HEK293 (cell line): ENCODE results near the gene ZWILCH.

Experiments
- CTCF ChIA-PET: fragments of 350-600 bp; formaldehyde crosslinking; extraction: SDS; loops from one replicate; lab custom pipeline; 2021; ENCODE audit warnings: antibody characterized with exemption; lab: Yijun Ruan, JAX
- POLR2A ChIA-PET: fragments of 300-600 bp; formaldehyde crosslinking; extraction: SDS; loops from one replicate; lab custom pipeline; 2020; ENCODE audit warnings: antibody characterized with exemption, inconsistent platforms; lab: Yijun Ruan, JAX
- H3K27ac ChIP-seq: fragments of 200-500 bp; sonication (Bioruptor generic); 2 replicates; pipeline ENCODE4 v1.5.1; 2014; ENCODE audit warnings: low read depth, low read length, control low read depth, inconsistent platforms; ENCODE audit errors: extremely low read depth
- H3K36me3 ChIP-seq, 2 experiments: fragments of 200-500 bp in 1 of 2; sonication (Bioruptor generic) in 1 of 2; 1 replicate in 1 of 2; 2 replicates in 1 of 2; pipeline ENCODE4 v1.5.1; 2014 to 2017; ENCODE audit warnings: inconsistent platforms in 2 of 2, low read length in 2 of 2; ENCODE audit not compliant: control insufficient read depth in 2 of 2, insufficient read depth in 1 of 2
- H3K4me1 ChIP-seq: fragments of 200-500 bp; sonication (Bioruptor generic); 2 replicates; pipeline ENCODE4 v1.5.1; 2014; ENCODE audit warnings: mild to moderate bottlenecking, low read length, inconsistent platforms; ENCODE audit not compliant: control insufficient read depth, insufficient read depth
- H3K4me3 ChIP-seq: 2 replicates; pipeline ENCODE4 v1.5.1; 2011; ENCODE audit warnings: low read depth, mild to moderate bottlenecking, control low read depth, low read length, moderate library complexity
- H3K9me3 ChIP-seq: fragments of 200-500 bp; sonication (Bioruptor generic); 2 replicates; pipeline ENCODE4 v1.5.1; 2014; ENCODE audit warnings: low read depth, low read length, inconsistent platforms; ENCODE audit not compliant: control insufficient read depth, insufficient read depth
- EGR2 ChIP-seq: fragments of 450-650 bp; formaldehyde crosslinking; IDR thresholded peaks from 2 replicates; pipeline ENCODE4 v1.5.1; 2016; ENCODE audit warnings: low read depth, missing biosample characterization, missing genetic modification characterization
- FEZF1 ChIP-seq: fragments of 450-650 bp; formaldehyde crosslinking; IDR thresholded peaks from 2 replicates; pipeline ENCODE4 v1.5.1; 2016; ENCODE audit warnings: missing biosample characterization, missing genetic modification characterization
- GLI4 ChIP-seq: fragments of 450-650 bp; formaldehyde crosslinking; IDR thresholded peaks from 2 replicates; pipeline ENCODE4 v1.5.1; 2016; ENCODE audit warnings: missing biosample characterization, missing genetic modification characterization
- GLIS2 ChIP-seq: fragments of 450-650 bp; formaldehyde crosslinking; IDR thresholded peaks from 2 replicates; pipeline ENCODE4 v1.5.1; 2016; ENCODE audit warnings: missing biosample characterization, missing genetic modification characterization
- RBAK ChIP-seq: fragments of 450-650 bp; formaldehyde crosslinking; IDR thresholded peaks from 2 replicates; pipeline ENCODE4 v1.5.1; 2016; ENCODE audit warnings: missing biosample characterization, missing genetic modification characterization
- SETDB1 ChIP-seq: IDR thresholded peaks from one replicate; pipeline ENCODE4 v1.6.1; 2017; ENCODE audit warnings: mild to moderate bottlenecking, low read length, moderate library complexity, mixed read lengths; ENCODE audit not compliant: insufficient read length
- TCF7L2 ChIP-seq: IDR thresholded peaks from 2 replicates; pipeline ENCODE4 v1.6.1; 2011; ENCODE audit warnings: low read depth, mild to moderate bottlenecking, inconsistent platforms, low read length, moderate library complexity, borderline replicate concordance
- ZBTB1 ChIP-seq: fragments of 450-650 bp; formaldehyde crosslinking; IDR thresholded peaks from 2 replicates; pipeline ENCODE4 v1.5.1; 2016; ENCODE audit warnings: missing biosample characterization, missing genetic modification characterization
- ZBTB8A ChIP-seq: fragments of 450-650 bp; formaldehyde crosslinking; IDR thresholded peaks from 2 replicates; pipeline ENCODE4 v1.5.1; 2016; ENCODE audit warnings: missing biosample characterization, missing genetic modification characterization
- ZFP69B ChIP-seq: fragments of 450-650 bp; formaldehyde crosslinking; IDR thresholded peaks from 2 replicates; pipeline ENCODE4 v1.5.1; 2016; ENCODE audit warnings: missing biosample characterization, missing genetic modification characterization
- ZNF132 ChIP-seq: fragments of 450-650 bp; formaldehyde crosslinking; IDR thresholded peaks from 2 replicates; pipeline ENCODE4 v1.5.1; 2017; ENCODE audit warnings: missing biosample characterization, missing genetic modification characterization, borderline replicate concordance
- ZNF133 ChIP-seq: fragments of 450-650 bp; formaldehyde crosslinking; IDR thresholded peaks from 2 replicates; pipeline ENCODE4 v1.5.1; 2016; ENCODE audit warnings: missing biosample characterization, missing genetic modification characterization
- ZNF174 ChIP-seq: fragments of 450-650 bp; formaldehyde crosslinking; IDR thresholded peaks from 2 replicates; pipeline ENCODE4 v1.5.0; 2017; ENCODE audit warnings: missing biosample characterization, mild to moderate bottlenecking, missing genetic modification characterization
- ZNF223 ChIP-seq: fragments of 450-650 bp; formaldehyde crosslinking; IDR thresholded peaks from 2 replicates; pipeline ENCODE4 v1.5.1; 2016; ENCODE audit warnings: missing biosample characterization, missing genetic modification characterization
- ZNF302 ChIP-seq: fragments of 450-650 bp; formaldehyde crosslinking; IDR thresholded peaks from 2 replicates; pipeline ENCODE4 v1.5.1; 2016; ENCODE audit warnings: missing biosample characterization, missing genetic modification characterization, low read depth
- ZNF311 ChIP-seq: fragments of 450-650 bp; formaldehyde crosslinking; IDR thresholded peaks from 2 replicates; pipeline ENCODE4 v1.5.1; 2017; ENCODE audit warnings: missing biosample characterization, missing genetic modification characterization, borderline replicate concordance
- ZNF394 ChIP-seq: fragments of 450-650 bp; formaldehyde crosslinking; IDR thresholded peaks from 2 replicates; pipeline ENCODE4 v1.5.1; 2016; ENCODE audit warnings: missing biosample characterization, missing genetic modification characterization, mild to moderate bottlenecking, moderate library complexity, borderline replicate concordance
- ZNF423 ChIP-seq: fragments of 450-650 bp; formaldehyde crosslinking; IDR thresholded peaks from 2 replicates; pipeline ENCODE4 v1.5.1; 2016; ENCODE audit warnings: missing biosample characterization, missing genetic modification characterization
- ZNF48 ChIP-seq: fragments of 450-650 bp; formaldehyde crosslinking; IDR thresholded peaks from 2 replicates; pipeline ENCODE4 v1.5.1; 2016; ENCODE audit warnings: missing biosample characterization, missing genetic modification characterization
- ZNF621 ChIP-seq: fragments of 450-650 bp; formaldehyde crosslinking; IDR thresholded peaks from 2 replicates; pipeline ENCODE4 v1.5.1; 2017; ENCODE audit warnings: missing biosample characterization, missing genetic modification characterization
- ZNF624 ChIP-seq: fragments of 450-650 bp; formaldehyde crosslinking; IDR thresholded peaks from 2 replicates; pipeline ENCODE4 v1.5.1; 2017; ENCODE audit warnings: missing biosample characterization, missing genetic modification characterization
- ZNF660 ChIP-seq: fragments of 450-650 bp; IDR thresholded peaks from 2 replicates; pipeline ENCODE4 v1.5.1; 2018; ENCODE audit warnings: missing biosample characterization, mild to moderate bottlenecking, missing genetic modification characterization
- ZSCAN23 ChIP-seq: fragments of 450-650 bp; formaldehyde crosslinking; IDR thresholded peaks from 2 replicates; pipeline ENCODE4 v1.5.1; 2016; ENCODE audit warnings: missing biosample characterization, missing genetic modification characterization
- TF ChIP-seq, protein P1 (sequence below): fragments of 450-650 bp; IDR thresholded peaks from 2 replicates; pipeline ENCODE4 v1.5.1; 2018; ENCODE audit warnings: missing biosample characterization, missing genetic modification characterization
- TF ChIP-seq, protein P2 (sequence below): fragments of 450-650 bp; formaldehyde crosslinking; conservative IDR thresholded peaks from 2 replicates; pipeline ENCODE4 v1.5.1; 2016; ENCODE audit warnings: low read depth, missing biosample characterization, missing genetic modification characterization

The ZWILCH gene

DNA sequence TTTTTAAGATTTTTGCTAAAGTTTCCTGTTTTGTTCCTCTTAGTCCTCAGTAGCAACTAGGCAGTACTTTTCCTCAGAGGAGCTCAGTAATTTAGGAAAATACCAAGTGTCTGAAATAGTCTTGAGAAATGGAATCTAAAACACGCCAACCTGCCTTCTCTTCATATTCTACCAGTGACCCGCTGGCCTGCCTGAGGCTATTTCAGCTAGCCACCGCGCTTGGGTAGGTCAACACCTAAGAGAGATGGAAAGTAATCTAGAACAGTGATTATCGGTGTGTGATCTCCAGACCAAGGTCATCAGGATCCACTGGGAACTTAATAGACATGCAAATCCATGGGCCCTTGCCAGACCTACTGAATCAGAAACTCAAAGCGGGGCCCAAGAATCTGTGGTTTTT is 53.1 kb downstream of the ZWILCH start:
- TF ChIP-seq ZSCAN23 (tag by site-specific recombination) (no peak), ZNF223 (no peak), ZNF660 (tag by site-specific recombination) (no peak), FEZF1 (tag by site-specific recombination) (no peak), TCF7L2 (no peak), SETDB1 (no peak)
- TF ChIP-seq, protein P1, sequence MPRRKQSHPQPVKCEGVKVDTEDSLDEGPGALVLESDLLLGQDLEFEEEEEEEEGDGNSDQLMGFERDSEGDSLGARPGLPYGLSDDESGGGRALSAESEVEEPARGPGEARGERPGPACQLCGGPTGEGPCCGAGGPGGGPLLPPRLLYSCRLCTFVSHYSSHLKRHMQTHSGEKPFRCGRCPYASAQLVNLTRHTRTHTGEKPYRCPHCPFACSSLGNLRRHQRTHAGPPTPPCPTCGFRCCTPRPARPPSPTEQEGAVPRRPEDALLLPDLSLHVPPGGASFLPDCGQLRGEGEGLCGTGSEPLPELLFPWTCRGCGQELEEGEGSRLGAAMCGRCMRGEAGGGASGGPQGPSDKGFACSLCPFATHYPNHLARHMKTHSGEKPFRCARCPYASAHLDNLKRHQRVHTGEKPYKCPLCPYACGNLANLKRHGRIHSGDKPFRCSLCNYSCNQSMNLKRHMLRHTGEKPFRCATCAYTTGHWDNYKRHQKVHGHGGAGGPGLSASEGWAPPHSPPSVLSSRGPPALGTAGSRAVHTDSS (tag by site-specific recombination): no peak
- H3K27ac ChIP-seq: no peak overlapping the region
- POLR2A ChIA-PET: no interaction called here
- CTCF ChIA-PET: interaction anchor here (1.3 to 1.6 kb wide), 2 partner anchors 8 to 293 kb away, joined by 3 to 7 read pairs; no protein-coding TSS in a partner anchor
- no peaks in the 10 kb centered on the region for H3K4me1 ChIP-seq
- H3K4me3 ChIP-seq: no peak overlapping the region
- H3K36me3 ChIP-seq: no peaks in the 10 kb centered on the region; a peak in 1 of 3 replicates
- peaks cover 2% of the 10 kb centered on the region; the same call in 1 of the 2 replicates for H3K9me3 ChIP-seq

GRCh38 chr15:66560856-66561525 is 55.9 kb downstream of the ZWILCH start:
- POLR2A ChIA-PET: no interaction called here
- no peaks in the 10 kb centered on the region for H3K36me3 ChIP-seq
- CTCF ChIA-PET: interaction anchor here (0.6 to 1.4 kb wide), 4 partner anchors 21 to 342 kb away, joined by 3 to 7 read pairs (median 5); no protein-coding TSS in a partner anchor

GRCh38 chr15:66563126-66563525 is 58.0 kb downstream of the ZWILCH start:
- no peak overlapping the region for H3K4me3 ChIP-seq
- H3K4me1 ChIP-seq: no peaks in the 10 kb centered on the region
- no peaks in the 10 kb centered on the region for H3K36me3 ChIP-seq
- CTCF ChIA-PET: interaction anchor here (0.6 to 0.7 kb wide), 2 partner anchors 9 to 1164 kb away, joined by 3 to 4 read pairs; no protein-coding TSS in a partner anchor
- H3K9me3 ChIP-seq: no peaks in the 10 kb centered on the region
- no peak for TF ChIP-seq ZFP69B (tag by site-specific recombination)
- no peak overlapping the region for H3K27ac ChIP-seq
- POLR2A ChIA-PET: no interaction called here

More at GRCh38 chr15:66560856-66561525, 55.9 kb downstream of the ZWILCH start:
- H3K4me1 ChIP-seq: no peaks in the 10 kb centered on the region
- H3K27ac ChIP-seq: no peak overlapping the region
- TF ChIP-seq EGR2 (no peak), RBAK (tag by site-specific recombination) (no peak), ZNF394 (tag by site-specific recombination) (no peak), ZNF423 (tag by site-specific recombination) (no peak), GLIS2 (tag by site-specific recombination) (no peak), GLI4 (tag by site-specific recombination) (no peak), ZNF48 (tag by site-specific recombination) (no peak), ZBTB1 (no peak), ZNF311 (no peak), ZNF624 (tag by site-specific recombination) (no peak), ZNF302 (tag by site-specific recombination) (no peak), ZBTB8A (tag by site-specific recombination) (no peak), ZNF132 (no peak), ZNF174 (no peak), ZNF133 (tag by site-specific recombination) (no peak), ZNF621 (tag by site-specific recombination) (no peak)
- TF ChIP-seq, protein P2, sequence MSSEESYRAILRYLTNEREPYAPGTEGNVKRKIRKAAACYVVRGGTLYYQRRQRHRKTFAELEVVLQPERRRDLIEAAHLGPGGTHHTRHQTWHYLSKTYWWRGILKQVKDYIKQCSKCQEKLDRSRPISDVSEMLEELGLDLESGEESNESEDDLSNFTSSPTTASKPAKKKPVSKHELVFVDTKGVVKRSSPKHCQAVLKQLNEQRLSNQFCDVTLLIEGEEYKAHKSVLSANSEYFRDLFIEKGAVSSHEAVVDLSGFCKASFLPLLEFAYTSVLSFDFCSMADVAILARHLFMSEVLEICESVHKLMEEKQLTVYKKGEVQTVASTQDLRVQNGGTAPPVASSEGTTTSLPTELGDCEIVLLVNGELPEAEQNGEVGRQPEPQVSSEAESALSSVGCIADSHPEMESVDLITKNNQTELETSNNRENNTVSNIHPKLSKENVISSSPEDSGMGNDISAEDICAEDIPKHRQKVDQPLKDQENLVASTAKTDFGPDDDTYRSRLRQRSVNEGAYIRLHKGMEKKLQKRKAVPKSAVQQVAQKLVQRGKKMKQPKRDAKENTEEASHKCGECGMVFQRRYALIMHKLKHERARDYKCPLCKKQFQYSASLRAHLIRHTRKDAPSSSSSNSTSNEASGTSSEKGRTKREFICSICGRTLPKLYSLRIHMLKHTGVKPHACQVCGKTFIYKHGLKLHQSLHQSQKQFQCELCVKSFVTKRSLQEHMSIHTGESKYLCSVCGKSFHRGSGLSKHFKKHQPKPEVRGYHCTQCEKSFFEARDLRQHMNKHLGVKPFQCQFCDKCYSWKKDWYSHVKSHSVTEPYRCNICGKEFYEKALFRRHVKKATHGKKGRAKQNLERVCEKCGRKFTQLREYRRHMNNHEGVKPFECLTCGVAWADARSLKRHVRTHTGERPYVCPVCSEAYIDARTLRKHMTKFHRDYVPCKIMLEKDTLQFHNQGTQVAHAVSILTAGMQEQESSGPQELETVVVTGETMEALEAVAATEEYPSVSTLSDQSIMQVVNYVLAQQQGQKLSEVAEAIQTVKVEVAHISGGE (tag by site-specific recombination): no peak
- no peaks in the 10 kb centered on the region for H3K9me3 ChIP-seq
- no peak overlapping the region for H3K4me3 ChIP-seq
